Measurements from ENCODE around the gene ATXN8OS.
A peak's percentile ranks its signal among the peaks of the same experiment; 100 is the strongest.

The ATXN8OS gene

GRCh38 chr13:70088926-70089325 lies 18.7 kb upstream of the ATXN8OS start:
- no peak overlapping the region for H3K9ac ChIP-seq (ENCODE audit: low read depth, low read length, poor library complexity, severe bottlenecking)
- no peaks in the 10 kb centered on the region for H3K79me2 ChIP-seq (ENCODE audit: insufficient read depth, low read length)
- no peaks in the 10 kb centered on the region for H3K27me3 ChIP-seq (ENCODE audit: insufficient read depth, low read length, poor library complexity, severe bottlenecking)
- no peaks in the 10 kb centered on the region for H4K20me1 ChIP-seq (ENCODE audit: insufficient read depth, low read length, poor library complexity, severe bottlenecking)
- H3F3A ChIP-seq (ENCODE audit: low read depth), result no peaks in the 10 kb centered on the region
- no peak overlapping the region for H3K4me2 ChIP-seq (ENCODE audit: low read depth, low read length, poor library complexity, severe bottlenecking)
- H3K4me1 ChIP-seq (ENCODE audit: insufficient read depth, low read length, poor library complexity, severe bottlenecking), result no peaks in the 10 kb centered on the region
- H3K4me3 ChIP-seq (ENCODE audit: low read length, poor library complexity, severe bottlenecking), result no peak overlapping the region
- H3K9me3 ChIP-seq (ENCODE audit: insufficient read depth, low read depth, low read length), result no peaks in the 10 kb centered on the region
- no peak overlapping the region for H2AFZ ChIP-seq (ENCODE audit: low read length)
- TF ChIP-seq CTCF (conservative IDR thresholded peaks at IDR 0.05; ENCODE audit: low read length), result no peak
- no peak for TF ChIP-seq EZH2phosphoT487 (IDR thresholded peaks at IDR 0.05; ENCODE audit: borderline replicate concordance)
- H3K9me2 ChIP-seq (replicated peaks; ENCODE audit: low read depth, low read length), result no peaks in the 10 kb centered on the region
- H3K36me3 ChIP-seq (ENCODE audit: insufficient read depth, low read length), result no peaks in the 10 kb centered on the region

- H3K79me2 ChIP-seq (ENCODE audit: insufficient read depth, low read length), result no peaks in the 10 kb centered on the region
- no peaks in the 10 kb centered on the region for H3K36me3 ChIP-seq (ENCODE audit: insufficient read depth, low read length)
- TF ChIP-seq CTCF (conservative IDR thresholded peaks at IDR 0.05; ENCODE audit: low read length) (no peak), EZH2phosphoT487 (IDR thresholded peaks at IDR 0.05; ENCODE audit: borderline replicate concordance) (no peak)
- H2AFZ ChIP-seq (ENCODE audit: low read length), result no peak overlapping the region
- H3K27me3 ChIP-seq (ENCODE audit: insufficient read depth, low read length, poor library complexity, severe bottlenecking), result no peaks in the 10 kb centered on the region
- no peak overlapping the region for H3K9ac ChIP-seq (ENCODE audit: low read depth, low read length, poor library complexity, severe bottlenecking)
- no peaks in the 10 kb centered on the region for H3F3A ChIP-seq (ENCODE audit: low read depth)
- H3K4me1 ChIP-seq (ENCODE audit: insufficient read depth, low read length, poor library complexity, severe bottlenecking), result no peaks in the 10 kb centered on the region
- no peaks in the 10 kb centered on the region for H3K9me3 ChIP-seq (ENCODE audit: insufficient read depth, low read depth, low read length)
- no peaks in the 10 kb centered on the region for H4K20me1 ChIP-seq (ENCODE audit: insufficient read depth, low read length, poor library complexity, severe bottlenecking)
- no peaks in the 10 kb centered on the region for H3K9me2 ChIP-seq (replicated peaks; ENCODE audit: low read depth, low read length)
- H3K4me2 ChIP-seq (ENCODE audit: low read depth, low read length, poor library complexity, severe bottlenecking), result no peak overlapping the region
- no peak overlapping the region for H3K4me3 ChIP-seq (ENCODE audit: low read length, poor library complexity, severe bottlenecking)
Measured at GRCh38 chr13:70090036-70090723, 17.4 kb upstream of the ATXN8OS start.

- no peak overlapping the region for H3K4me3 ChIP-seq (ENCODE audit: low read length, poor library complexity, severe bottlenecking)
- no peaks in the 10 kb centered on the region for H4K20me1 ChIP-seq (ENCODE audit: insufficient read depth, low read length, poor library complexity, severe bottlenecking)
- no peaks in the 10 kb centered on the region for H3K27me3 ChIP-seq (ENCODE audit: insufficient read depth, low read length, poor library complexity, severe bottlenecking)
- no peaks in the 10 kb centered on the region for H3K9me3 ChIP-seq (ENCODE audit: insufficient read depth, low read depth, low read length)
- TF ChIP-seq EZH2phosphoT487 (IDR thresholded peaks at IDR 0.05; ENCODE audit: borderline replicate concordance) (no peak), CTCF (conservative IDR thresholded peaks at IDR 0.05; ENCODE audit: low read length) (peak; percentile 63)
- no peaks in the 10 kb centered on the region for H3K36me3 ChIP-seq (ENCODE audit: insufficient read depth, low read length)
- no peaks in the 10 kb centered on the region for H3F3A ChIP-seq (ENCODE audit: low read depth)
- H3K9me2 ChIP-seq (replicated peaks; ENCODE audit: low read depth, low read length), result no peaks in the 10 kb centered on the region
- no peak overlapping the region for H3K9ac ChIP-seq (ENCODE audit: low read depth, low read length, poor library complexity, severe bottlenecking)
- H3K4me2 ChIP-seq (ENCODE audit: low read depth, low read length, poor library complexity, severe bottlenecking), result no peak overlapping the region
- H3K79me2 ChIP-seq (ENCODE audit: insufficient read depth, low read length), result no peaks in the 10 kb centered on the region
- H3K4me1 ChIP-seq (ENCODE audit: insufficient read depth, low read length, poor library complexity, severe bottlenecking), result no peaks in the 10 kb centered on the region
- no peak overlapping the region for H2AFZ ChIP-seq (ENCODE audit: low read length)
Measured at GRCh38 chr13:70098669-70099068, 9.0 kb upstream of the ATXN8OS start.
